ENCODE results near the gene AP2M1.

DNA sequence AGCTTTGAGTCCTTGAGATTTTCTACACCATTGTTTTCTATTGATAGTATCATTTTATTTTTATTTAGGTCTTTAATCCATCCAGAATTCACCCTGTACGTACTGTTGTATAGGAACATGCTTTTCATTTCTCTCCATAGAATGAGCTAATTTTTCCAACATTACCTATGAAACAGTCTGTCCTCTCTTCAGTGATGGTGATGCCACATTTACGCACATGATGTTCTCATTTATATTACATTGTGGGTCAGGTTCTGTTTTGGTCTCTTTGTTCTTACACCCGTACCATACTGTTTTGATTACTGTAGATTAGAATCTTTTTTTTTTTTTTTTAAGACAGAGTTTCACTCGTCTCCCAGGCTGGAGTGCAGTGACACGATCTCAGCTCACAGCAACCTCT lies 37.1 kb downstream of the AP2M1 start:
- TF ChIP-seq, protein P1, sequence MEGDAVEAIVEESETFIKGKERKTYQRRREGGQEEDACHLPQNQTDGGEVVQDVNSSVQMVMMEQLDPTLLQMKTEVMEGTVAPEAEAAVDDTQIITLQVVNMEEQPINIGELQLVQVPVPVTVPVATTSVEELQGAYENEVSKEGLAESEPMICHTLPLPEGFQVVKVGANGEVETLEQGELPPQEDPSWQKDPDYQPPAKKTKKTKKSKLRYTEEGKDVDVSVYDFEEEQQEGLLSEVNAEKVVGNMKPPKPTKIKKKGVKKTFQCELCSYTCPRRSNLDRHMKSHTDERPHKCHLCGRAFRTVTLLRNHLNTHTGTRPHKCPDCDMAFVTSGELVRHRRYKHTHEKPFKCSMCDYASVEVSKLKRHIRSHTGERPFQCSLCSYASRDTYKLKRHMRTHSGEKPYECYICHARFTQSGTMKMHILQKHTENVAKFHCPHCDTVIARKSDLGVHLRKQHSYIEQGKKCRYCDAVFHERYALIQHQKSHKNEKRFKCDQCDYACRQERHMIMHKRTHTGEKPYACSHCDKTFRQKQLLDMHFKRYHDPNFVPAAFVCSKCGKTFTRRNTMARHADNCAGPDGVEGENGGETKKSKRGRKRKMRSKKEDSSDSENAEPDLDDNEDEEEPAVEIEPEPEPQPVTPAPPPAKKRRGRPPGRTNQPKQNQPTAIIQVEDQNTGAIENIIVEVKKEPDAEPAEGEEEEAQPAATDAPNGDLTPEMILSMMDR (IDR thresholded peaks at IDR 0.05): no peak
- no peak for TF ChIP-seq EP300 (IDR thresholded peaks at IDR 0.05)

Measured in stomach (tissue), 4 donors.